Activated T-helper 1 cell treated with Interleukin-2 at 50 U/mL for 16 hours (primary cell): ENCODE data around the gene RPS19BP1.
A peak's percentile ranks its signal among the peaks of the same experiment; 100 is the strongest.
"Not testable (repeated sequence)": the region's sequence is repeated elsewhere in the genome, so short reads cannot be mapped to it uniquely, and the experiment has no call there.

Experiments
- DNase-seq: peaks from one replicate; pipeline ENCODE4 v3.0.0-alpha.2; 2020; ENCODE audit warnings: low read depth

The RPS19BP1 gene

DNA sequence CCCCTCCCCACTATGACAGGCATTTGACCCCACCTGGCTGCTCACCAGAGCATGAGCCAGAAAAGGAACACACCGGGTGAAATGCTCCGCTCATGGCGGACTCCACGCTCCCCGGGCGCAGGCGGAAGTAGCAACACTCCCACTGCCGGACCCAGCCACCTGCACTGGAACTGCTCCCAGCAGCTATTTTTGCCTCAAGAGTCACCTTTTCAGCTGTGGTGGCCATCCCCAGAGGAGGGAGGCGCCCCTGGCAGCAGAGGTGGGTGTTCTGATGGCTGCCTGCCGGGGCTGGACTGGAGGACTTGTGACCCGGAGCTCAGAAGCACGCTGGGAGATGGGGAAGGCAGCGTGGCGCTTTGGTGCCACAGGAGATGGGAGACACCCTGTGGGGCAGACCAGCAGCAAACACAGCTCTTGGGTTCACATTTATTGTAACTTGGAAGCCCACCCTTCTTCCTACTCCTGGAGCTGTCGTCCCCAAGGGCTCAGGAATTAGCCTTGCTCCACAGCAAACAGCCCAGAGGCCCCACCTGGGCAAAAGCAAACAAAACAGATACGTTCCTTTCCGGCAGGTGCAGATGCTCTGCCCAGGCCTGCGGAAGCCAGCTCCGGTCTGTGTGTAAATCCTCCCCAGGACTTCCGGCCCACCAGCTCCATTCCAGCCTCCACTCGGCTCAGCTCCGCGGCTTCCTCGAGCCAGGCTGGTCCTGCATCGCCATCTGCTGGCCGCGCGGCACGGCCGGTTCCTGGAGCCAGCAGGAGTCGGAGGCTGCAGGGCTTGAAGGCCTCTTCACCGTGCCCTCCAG is 3.7 kb downstream of the RPS19BP1 start:
- peak; percentile 90 for DNase-seq

DNA sequence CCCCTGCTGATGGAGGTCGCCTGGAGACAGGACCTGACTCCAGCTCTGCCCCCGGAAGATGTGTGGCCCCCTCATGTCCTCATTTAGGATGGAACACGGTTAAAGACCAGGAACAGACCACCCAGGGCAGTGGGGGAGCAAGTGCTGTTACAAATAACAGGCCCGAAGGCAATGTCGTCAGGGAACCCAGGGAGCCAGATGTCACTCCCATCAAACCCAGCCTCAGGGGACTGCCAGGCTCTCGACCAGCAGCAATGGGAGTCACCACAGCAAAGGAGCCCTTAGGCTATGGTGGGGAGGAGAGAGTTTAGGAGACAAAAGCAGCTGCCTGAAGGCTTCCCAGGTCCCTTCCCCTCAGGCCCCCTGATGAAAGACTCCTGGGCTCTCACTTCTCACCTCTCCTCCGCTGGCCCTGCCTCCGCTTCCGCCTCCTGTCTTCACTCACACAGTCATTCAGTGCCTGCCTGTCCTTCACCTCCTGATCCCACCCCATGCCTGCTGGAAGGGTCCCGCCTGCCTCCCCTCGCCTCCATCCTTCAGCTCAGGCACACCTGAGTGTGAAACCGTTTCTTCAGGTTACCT is 4.4 kb downstream of the RPS19BP1 start:
- no peak for DNase-seq

DNA sequence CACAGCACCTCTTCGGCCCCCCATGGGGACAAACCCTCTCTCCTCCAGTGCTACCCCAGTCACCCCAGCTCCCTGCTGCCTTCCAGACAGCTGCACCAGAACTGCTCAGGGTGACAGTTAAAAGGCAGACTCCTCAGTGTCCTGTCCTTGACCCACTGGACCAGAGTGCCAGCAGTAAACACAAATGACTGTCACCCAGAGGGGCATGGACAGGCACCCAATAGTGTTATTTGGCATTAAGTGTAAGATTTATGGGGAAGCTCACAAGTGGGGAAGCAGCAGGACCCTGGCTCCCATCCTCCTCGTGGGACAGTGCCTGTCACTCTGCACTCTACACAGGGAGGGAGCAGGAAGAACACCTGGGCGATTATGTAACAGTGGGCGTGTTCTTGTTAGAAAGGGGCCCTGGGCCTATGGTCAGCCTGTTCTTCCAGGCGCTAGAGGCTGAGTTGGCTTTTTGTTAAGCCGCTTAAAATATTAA is 5.0 kb downstream of the RPS19BP1 start:
- DNase-seq, result no peak

DNA sequence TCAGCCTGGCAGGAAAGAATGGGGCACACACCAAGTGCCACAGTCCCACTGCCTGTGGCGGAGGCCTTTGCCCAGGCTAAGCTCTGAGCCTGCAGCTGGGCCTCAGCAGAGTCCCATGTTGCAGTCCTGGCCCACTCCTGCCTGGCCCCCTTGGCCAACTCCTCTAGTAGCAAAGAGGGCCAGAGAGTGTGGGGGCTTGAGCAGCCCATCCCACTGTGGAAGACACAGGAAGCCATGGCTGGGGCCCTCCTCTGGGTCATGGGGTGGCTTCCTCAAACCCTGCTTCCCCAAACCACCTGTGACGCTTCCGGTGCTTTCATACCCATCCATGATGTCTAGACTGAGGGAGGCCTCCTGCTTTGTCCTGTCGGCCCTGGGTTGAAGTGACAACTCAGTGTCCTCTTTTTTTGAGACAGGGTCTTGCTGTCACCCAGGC is 5.8 kb downstream of the RPS19BP1 start:
- no peak for DNase-seq

DNA sequence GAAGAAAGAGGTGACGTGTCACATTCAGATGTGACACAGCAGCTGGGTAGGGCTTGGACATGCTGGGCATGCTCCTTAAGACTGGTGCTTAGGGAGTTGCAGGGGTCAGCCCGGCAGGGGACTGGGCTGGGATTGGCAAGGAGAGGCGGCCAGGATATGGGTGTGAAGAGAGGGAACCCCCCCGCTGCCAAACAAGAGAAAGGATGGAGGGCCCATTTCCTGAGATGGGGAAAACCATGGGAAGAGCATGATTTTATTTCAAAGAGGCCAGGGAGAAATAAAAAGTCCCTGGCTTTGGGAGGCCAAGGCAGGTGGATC is 6.9 kb downstream of the RPS19BP1 start:
- DNase-seq, result no peak

DNA sequence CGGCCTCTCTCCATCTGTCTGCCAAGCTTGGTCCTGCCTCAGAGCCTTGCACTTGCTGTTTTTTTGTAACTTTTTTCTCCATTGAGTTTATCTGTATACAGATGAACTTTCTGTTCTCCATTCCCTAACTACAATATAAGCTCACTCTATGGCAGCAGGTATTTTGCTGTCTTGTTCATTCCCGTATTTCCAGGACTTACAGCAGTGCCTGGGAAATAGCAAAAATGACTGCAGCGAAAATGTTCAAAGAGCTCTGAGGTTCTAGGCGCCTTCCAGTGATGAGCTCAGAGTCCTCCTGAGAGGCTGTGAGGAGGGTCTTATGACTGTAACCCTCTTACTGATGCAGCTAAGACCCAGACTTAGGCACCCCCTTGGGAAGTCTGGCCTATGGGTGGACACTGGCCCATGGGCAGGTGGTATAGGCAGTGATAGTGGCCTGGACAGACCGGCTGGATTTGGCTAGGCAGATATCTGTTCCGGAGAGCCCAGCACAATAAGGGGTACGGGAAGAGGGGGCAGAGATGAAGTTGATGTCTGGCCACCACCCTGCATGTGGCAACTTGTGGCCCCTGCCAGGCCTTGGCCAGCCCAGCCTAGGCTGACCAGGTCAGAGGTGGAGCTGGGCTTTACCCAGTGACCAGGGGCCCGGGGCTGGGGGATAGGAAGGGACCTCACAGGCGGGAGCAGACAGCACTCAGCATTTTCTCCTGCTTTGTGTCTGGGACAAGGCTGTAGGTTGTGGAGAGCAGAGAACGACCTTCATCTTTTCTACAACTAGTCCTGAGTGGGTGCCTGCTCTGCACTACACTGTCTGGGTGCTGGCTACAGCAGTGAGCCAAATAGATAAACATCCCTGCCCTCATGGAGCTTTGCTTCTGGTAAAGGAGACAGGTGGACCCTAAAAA is 7.5 kb downstream of the RPS19BP1 start:
- DNase-seq, result no peak

DNA sequence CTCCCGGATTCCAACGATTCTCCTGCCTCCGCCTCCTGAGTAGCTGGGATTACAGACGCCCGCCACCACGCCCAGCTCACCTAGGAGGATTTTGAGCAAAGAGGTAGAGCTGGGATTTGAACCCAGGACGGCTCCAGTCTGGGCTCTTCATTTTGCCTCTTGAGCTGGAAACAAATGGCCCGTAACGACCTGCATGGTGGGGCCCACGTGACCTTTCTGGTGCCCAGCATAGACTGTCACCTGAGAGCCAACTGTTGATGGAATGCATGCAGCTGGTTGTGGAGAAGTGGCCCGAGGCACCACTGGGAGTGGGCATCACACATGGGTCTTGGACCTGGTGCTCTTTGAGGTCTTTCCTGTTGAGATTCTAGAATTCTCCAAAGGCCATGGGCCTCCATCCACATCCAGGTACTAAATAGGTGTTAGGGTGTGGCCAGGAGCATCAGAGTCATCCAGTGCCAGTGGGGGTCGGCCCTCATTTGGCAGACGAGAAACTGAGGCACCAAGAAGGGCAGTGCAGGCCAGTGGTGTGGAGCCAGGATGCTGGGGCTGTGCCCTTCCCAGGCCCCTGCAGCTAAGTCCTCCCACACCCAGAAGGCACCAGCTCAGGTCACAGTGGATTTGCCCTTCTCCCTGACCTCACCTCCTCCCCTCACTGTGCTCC is 8.3 kb downstream of the RPS19BP1 start:
- no peak for DNase-seq

DNA sequence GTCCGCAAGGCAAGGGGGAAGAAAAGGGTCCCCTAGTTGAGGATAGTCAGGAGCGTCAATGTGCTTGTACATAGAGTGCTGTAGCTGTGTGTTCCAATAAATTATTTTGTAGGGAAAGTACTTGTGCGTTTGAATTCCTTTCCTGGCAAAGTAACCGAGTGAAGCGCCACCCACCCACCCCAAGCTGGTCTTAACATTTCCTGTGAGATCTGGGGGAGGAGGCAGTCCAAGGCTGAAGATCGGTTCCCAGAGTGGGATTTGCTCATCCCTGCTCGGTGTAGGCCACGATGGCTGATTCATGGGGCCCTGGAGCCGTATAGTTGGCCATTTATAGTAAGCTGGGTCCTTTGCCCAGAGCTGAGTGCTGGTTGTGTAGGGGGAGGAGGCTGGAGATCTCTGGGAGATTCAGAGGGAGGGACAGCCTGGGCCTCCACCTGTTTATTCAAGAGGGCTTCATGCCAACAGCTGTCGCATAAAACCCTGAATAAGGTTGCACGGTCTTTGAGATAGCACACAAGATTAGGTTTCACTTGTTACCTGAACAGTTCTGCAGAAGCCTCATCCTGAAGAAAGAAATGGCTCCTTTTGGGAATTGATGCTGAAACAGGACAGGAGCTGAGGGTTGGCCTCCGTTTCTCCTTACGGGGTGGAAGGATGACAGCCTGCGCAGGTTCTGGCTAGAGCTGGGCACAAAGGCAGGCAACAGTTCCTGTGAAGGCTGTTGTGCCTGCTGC is 9.8 kb downstream of the RPS19BP1 start:
- no peak for DNase-seq

DNA sequence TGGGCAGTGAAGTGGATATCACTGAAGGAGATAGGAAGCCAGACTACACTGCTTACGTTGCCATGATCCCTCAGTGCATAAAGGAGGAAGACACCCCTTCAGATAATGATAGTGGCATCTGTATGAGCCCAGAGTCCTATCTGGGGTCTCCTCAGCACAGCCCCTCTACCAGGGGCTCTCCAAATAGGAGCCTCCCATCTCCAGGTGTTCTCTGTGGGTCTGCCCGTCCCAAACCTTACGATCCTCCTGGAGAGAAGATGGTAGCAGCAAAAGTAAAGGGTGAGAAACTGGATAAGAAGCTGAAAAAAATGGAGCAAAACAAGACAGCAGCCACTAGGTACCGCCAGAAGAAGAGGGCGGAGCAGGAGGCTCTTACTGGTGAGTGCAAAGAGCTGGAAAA is 10.5 kb downstream of the RPS19BP1 start:
- not testable (repeated sequence) for DNase-seq

DNA sequence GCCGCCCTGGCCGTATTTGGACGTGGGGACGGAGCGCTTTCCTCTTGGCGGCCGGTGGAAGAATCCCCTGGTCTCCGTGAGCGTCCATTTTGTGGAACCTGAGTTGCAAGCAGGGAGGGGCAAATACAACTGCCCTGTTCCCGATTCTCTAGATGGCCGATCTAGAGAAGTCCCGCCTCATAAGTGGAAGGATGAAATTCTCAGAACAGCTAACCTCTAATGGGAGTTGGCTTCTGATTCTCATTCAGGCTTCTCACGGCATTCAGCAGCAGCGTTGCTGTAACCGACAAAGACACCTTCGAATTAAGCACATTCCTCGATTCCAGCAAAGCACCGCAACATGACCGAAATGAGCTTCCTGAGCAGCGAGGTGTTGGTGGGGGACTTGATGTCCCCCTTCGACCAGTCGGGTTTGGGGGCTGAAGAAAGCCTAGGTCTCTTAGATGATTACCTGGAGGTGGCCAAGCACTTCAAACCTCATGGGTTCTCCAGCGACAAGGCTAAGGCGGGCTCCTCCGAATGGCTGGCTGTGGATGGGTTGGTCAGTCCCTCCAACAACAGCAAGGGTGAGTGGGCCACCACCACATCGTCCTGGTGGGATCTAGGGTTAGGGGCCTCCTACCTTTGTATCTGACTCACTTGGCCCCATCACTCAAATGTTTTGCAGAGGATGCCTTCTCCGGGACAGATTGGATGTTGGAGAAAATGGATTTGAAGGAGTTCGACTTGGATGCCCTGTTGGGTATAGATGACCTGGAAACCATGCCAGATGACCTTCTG is 11.3 kb downstream of the RPS19BP1 start:
- DNase-seq, result not testable (repeated sequence)

DNA sequence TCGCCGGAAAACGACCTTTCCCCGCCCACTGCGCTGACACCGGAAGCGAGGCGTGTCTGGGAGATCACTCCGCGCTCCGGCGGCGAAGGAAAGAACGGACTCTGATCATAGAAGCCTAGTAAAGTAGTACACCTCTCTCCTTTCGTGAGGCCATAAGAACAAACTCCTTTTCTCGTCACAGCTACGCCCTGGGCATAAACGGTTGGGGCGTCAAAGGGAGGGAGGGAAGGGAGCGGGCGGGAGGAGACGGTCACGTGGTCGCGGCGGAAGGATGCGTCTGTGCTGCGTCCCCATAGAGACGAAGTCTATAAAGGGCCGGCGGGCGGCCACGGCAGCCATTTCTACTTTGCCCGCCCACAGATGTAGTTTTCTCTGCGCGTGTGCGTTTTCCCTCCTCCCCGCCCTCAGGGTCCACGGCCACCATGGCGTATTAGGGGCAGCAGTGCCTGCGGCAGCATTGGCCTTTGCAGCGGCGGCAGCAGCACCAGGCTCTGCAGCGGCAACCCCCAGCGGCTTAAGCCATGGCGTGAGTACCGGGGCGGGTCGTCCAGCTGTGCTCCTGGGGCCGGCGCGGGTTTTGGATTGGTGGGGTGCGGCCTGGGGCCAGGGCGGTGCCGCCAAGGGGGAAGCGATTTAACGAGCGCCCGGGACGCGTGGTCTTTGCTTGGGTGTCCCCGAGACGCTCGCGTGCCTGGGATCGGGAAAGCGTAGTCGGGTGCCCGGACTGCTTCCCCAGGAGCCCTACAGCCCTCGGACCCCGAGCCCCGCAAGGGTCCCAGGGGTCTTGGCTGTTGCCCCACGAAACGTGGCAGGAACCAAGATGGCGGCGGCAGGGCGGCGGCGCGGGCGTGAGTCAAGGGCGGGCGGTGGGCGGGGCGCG is 12.1 kb downstream of the RPS19BP1 start, which contains the start of gene ATF4:
TSS of gene ATF4 (plus strand) at position 337 of the 880 bp plus-strand sequence. CDS start 884 bp downstream, outside the sequence.
- peak; percentile 91 for DNase-seq

DNA sequence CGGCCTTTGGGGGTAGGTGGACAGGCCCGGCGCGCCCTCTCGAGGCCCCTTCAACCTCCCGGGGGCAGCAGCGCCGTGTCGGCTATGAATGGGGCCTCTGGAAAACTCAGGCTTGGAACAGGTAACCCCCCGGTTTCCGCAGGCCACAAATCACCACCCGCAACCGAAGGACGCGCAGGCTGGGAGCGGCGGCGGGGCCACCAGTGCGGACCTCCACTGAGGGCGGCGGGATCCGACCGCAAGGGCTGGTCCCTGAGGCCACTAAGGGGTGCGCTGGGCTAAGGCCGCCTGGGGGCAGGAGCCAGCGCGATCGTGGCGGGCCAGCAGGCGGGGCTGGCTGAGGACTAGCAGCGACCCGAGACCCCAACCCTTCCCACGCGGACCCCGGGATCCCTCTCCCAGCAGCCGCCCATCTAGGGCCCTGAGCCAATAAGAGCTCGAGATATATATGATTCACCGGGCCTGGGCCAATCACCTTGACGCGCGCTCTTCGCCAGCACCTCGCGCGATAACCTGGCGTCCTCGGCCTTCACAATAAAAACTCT is 12.8 kb downstream of the RPS19BP1 start:
- no peak for DNase-seq

DNA sequence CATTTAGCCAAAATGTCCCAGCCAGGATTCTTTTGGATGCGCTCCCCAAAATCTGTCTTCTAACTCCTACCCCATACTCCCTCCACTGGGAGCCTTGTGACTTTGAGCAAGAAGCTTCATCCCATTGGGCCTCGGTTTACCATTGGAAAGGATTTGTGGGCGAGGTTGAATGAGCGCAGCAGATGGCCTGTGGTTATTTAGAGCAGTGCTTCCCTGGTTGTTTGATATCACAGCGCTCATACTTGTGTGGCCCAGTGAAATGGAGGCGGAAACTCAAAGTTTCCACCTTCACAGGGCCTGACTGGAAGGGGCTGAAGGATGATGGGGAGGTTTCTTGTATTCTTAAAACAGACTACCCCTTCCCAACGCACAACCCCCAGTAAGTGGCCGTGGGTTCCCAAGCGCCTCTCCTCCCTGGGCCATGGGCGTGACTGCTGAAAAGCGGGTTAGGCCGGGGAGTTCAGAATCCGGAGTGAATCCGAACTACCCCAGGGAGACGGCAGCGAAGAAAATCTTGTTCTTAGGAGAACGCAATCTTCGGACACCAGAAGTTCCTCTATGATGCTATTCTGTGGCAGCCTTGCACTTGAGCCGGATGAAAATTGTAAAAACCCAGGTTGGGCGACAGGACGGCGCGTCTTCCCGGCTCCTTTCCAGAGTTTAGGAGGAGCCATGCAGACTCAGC is 13.4 kb downstream of the RPS19BP1 start:
- DNase-seq, result no peak

DNA sequence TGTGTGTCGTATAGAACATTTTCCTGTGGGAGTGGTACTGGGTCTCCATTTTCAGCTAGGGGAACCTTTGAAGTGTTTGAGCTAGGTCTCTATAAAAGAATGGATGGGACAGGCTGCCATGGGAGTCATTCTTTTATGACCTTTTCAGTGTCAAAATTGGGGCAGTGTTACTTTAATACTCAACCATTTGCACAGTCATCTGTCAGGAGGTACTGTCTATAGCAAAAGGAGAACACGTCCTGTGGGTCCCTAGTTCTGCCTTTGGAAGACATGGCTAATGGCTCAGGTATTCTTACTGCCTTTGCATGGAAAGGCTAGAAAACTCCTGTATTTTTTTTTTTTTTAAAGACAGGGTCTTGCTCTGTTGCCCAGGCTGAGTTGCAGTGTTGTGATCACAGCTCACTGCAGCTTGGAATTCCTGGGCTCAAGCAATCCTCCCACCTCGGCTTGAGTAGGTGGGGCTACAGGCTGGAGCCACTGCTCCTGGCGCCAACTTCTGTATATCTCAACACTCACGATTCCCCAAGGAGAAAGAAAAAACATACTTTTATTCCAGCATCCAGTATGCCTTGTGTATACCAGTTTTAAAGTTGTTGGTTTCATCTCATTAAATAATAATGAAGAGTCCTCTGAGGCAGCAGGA is 14.3 kb downstream of the RPS19BP1 start:
- DNase-seq, result no peak

DNA sequence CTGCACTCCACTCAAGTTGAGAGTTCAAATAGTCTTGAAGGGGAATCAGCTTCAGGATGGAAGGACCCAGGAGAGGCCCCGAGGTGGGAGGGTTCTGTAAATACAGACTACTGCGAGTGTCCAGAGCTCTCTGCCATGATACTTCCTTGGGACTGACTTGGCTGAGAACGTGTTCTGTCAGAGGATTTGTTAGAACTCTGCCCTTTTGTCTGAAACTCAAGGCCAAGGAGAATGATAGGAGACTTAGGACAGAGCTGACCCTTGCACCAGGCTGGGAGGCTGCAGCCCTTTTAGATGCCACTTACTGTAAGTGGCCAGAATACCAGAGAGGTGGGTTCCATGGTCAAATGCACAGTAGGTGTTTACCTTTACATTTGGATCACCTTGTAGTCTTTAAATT is 15.1 kb downstream of the RPS19BP1 start:
- DNase-seq, result no peak

DNA sequence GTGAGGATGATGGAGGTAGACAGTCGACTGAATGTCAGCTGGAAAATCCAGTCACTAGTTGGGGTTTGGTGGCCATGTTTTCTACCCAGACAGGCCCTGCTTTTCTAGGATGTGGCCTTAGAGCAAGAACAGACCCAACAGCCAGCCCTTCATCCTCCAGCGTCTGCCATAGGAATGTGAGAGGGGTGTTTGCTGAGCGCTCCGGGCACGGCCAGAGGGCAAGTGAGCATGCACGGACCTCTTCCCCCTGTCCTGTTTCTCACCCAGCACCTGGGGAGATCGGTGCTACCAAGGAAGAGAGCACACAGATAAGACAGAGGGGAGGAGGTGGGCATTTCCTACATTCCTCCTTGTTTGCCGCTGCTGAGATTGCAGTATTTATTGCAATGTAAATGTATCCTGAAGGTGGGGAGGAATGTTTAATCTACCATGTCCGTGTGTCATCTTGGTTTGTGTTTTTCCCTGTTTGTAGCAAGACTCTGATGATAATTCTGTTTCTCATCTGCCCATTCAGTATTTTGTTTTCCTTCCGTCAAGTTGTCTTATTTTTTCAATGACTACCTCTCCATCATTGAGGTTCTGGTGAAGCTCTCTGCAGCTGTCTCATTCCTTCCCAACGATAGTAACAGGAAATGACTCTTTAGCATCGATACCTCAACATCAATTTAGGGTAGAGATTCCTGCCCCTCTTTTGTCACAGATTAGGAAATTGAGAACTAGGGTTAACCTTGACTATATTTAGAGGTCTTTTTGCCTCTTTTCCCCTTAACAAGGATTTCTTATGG is 17.1 kb downstream of the RPS19BP1 start:
- no peak for DNase-seq

DNA sequence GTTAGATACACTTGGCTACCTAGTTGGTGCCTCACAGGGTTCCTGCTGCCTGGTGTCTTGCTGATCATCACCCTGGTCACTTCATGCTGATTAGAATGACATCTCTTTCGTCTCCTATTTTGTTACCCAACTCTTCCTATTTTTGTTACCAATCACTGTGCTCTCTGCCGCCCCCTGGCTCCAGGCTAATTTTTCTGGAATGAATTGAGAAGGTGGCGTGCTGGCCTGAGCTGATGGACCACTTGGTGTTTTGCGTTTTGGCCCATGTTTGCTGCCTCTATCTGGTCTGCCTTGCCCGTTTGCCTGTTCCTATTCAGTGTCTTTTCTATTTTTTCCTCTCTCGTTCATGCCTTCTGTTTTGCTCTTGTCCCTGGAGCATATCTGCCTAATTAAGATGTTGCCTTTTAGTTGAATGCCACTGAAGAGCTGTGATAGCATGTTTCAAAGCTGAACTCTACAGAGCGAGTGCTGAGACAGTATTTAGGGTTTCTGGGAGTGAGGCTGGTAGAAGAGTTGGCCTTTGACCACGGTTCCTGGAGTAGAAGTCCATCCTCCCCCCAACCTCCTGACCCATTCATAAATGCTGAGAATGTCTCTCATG is 18.1 kb downstream of the RPS19BP1 start:
- DNase-seq, result no peak
